ENCODE results near the gene AP1AR. TPM values are rescaled to one million over a fixed set of nuclear protein-coding genes. Genes with fewer than 3 reads are reported as not detected.

The AP1AR gene
- total RNA-seq, 4 donors from 2014 or later, result 16.8 to 20.1 (median 19.6) TPM

GRCh38 chr4:112270640-112271421 lies 39.2 kb downstream of the AP1AR start:
- H3K9me3 ChIP-seq, result no peaks in the 10 kb centered on the region
- 87 to 88% methylated on average over 8 of the region's 8 CpGs for WGBS, 2 donors
- TF ChIP-seq, protein P1, sequence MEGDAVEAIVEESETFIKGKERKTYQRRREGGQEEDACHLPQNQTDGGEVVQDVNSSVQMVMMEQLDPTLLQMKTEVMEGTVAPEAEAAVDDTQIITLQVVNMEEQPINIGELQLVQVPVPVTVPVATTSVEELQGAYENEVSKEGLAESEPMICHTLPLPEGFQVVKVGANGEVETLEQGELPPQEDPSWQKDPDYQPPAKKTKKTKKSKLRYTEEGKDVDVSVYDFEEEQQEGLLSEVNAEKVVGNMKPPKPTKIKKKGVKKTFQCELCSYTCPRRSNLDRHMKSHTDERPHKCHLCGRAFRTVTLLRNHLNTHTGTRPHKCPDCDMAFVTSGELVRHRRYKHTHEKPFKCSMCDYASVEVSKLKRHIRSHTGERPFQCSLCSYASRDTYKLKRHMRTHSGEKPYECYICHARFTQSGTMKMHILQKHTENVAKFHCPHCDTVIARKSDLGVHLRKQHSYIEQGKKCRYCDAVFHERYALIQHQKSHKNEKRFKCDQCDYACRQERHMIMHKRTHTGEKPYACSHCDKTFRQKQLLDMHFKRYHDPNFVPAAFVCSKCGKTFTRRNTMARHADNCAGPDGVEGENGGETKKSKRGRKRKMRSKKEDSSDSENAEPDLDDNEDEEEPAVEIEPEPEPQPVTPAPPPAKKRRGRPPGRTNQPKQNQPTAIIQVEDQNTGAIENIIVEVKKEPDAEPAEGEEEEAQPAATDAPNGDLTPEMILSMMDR (IDR thresholded peaks at IDR 0.05), result no peak
- TF ChIP-seq POLR2A (IDR thresholded peaks at IDR 0.05) (no peak), EP300 (IDR thresholded peaks at IDR 0.05) (no peak)

GRCh38 chr4:112272292-112272691 lies 40.7 kb downstream of the AP1AR start:
- Histone ChIP-seq H3K9me3 (no peaks in the 10 kb centered on the region), H3K4me3 (no peak overlapping the region), H3K36me3 (peaks cover 0 to 14% (median 0%) of the 10 kb centered on the region in 3 donors), H3K4me1 (no peaks in the 10 kb centered on the region), H3K27me3 (no peaks in the 10 kb centered on the region), H3K27ac (no peak overlapping the region)
- no peak for TF ChIP-seq EP300 (IDR thresholded peaks at IDR 0.05)
- DNase-seq (ENCODE audit: low spot score in 2 of 2), result no peak
- 73 to 75% methylated on average over 4 of the region's 4 CpGs for WGBS, 2 donors

More at GRCh38 chr4:112270640-112271421, 39.2 kb downstream of the AP1AR start:
- Histone ChIP-seq H3K36me3 (peaks cover 0 to 8% (median 0%) of the 10 kb centered on the region in 3 donors), H3K27ac (no peak overlapping the region), H3K4me3 (no peak overlapping the region), H3K27me3 (no peaks in the 10 kb centered on the region), H3K4me1 (no peaks in the 10 kb centered on the region)
- DNase-seq (ENCODE audit: low spot score in 2 of 2), result no peak

- Histone ChIP-seq H3K9me3 (no peaks in the 10 kb centered on the region), H3K27ac (no peak overlapping the region), H3K36me3 (peaks cover 0 to 14% (median 0%) of the 10 kb centered on the region in 3 donors), H3K27me3 (no peaks in the 10 kb centered on the region), H3K4me3 (no peak overlapping the region), H3K4me1 (peaks cover 0 to 5% (median 0%) of the 10 kb centered on the region in 4 donors)
- WGBS, 2 donors, result 91 to 97% methylated on average over 4 of the region's 4 CpGs
- TF ChIP-seq, protein P1 (IDR thresholded peaks at IDR 0.05), result no peak
- TF ChIP-seq EP300 (IDR thresholded peaks at IDR 0.05) (no peak), POLR2A (IDR thresholded peaks at IDR 0.05) (no peak)
- no peak for DNase-seq (ENCODE audit: low spot score in 2 of 2)
Measured at GRCh38 chr4:112274959-112275358, 43.4 kb downstream of the AP1AR start.

DNA sequence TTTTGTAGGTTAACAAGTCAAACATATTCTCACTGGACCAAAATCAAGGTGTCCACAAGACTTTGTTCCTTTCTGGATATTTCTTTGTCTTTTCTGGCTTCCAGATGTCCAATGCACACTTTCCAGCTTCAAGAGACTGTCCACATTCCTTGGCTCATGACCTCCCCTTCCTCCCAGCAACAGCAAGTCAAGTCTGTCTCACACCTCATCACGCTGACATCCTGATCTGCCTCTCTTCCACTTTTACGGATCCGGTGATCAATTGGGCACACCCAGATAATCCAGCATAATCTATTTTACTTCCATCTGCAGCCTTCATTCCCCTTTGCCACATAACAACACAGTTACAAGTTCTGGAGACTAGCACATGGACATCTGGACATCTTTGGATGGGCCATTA lies 44.5 kb downstream of the AP1AR start:
- H3K27ac ChIP-seq, result no peak overlapping the region

DNA sequence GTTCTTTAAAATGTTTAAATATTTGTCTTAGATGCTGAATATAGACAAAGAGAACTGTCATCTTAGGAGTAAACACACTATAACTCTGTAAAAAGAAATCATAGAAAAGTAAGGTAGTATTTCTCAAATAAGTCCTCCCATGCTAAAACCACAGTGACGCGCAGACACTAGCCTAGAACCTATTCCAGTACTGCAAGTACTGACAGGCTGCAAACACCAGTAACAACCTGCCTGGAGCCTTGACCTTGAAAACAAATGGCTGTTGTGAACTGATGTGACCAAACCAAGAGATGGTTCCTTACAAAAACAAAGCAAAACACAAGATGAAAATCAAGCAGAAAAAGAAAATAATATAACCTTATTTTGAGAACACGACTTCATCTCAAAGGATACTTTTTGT lies 45.6 kb downstream of the AP1AR start:
- WGBS, 2 donors, result 92 to 95% methylated on average over 3 of the region's 3 CpGs
- Histone ChIP-seq H3K9me3 (no peaks in the 10 kb centered on the region), H3K27ac (no peak overlapping the region), H3K27me3 (no peaks in the 10 kb centered on the region), H3K4me3 (no peak overlapping the region), H3K36me3 (peaks cover 0 to 8% (median 0%) of the 10 kb centered on the region in 3 donors), H3K4me1 (peaks cover 0 to 5% (median 0%) of the 10 kb centered on the region in 4 donors)
- no peak for DNase-seq (ENCODE audit: low spot score in 2 of 2)
- TF ChIP-seq, protein P1 (IDR thresholded peaks at IDR 0.05), result no peak
- TF ChIP-seq POLR2A (IDR thresholded peaks at IDR 0.05), result no peak
- TF ChIP-seq EP300 (IDR thresholded peaks at IDR 0.05), result no peak

More for the DNA sequence above, 44.5 kb downstream of the AP1AR start:
- peaks cover 0 to 10% (median 0%) of the 10 kb centered on the region in 3 donors for H3K36me3 ChIP-seq
- TF ChIP-seq EP300 (IDR thresholded peaks at IDR 0.05) (no peak), POLR2A (IDR thresholded peaks at IDR 0.05) (no peak)
- TF ChIP-seq, protein P1 (IDR thresholded peaks at IDR 0.05), result no peak
- 94% methylated on average over 3 of the region's 3 CpGs for WGBS, 2 donors
- DNase-seq (ENCODE audit: low spot score in 2 of 2), result no peak
- no peaks in the 10 kb centered on the region for H3K9me3 ChIP-seq
- H3K4me3 ChIP-seq, result no peak overlapping the region
- H3K27me3 ChIP-seq, result no peaks in the 10 kb centered on the region
- H3K4me1 ChIP-seq, result peaks cover 0 to 5% (median 0%) of the 10 kb centered on the region in 4 donors

Data from tibial nerve (tissue), 4 donors.